ENCODE data around the gene HSPA6.

DNA sequence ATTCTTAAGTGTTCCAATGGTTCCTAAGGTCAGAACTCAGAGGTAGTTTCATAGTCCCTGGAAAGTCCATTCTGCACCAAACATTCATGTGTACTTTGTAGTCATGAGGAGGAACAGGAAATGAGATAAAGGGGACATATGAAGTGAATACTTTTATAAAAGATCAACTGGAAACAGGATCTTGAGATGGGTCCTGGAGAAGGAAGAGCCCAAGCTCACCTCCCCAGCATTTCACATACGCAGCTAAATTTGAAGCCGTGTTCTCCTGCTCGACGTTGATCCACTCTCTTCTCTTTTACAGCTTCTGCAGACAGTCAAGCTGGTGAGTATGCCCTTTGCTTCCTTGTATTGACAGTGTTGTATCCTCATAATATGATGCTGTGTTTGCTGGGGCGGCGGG lies 18.7 kb upstream of the HSPA6 start:
- TF ChIP-seq, protein P1, sequence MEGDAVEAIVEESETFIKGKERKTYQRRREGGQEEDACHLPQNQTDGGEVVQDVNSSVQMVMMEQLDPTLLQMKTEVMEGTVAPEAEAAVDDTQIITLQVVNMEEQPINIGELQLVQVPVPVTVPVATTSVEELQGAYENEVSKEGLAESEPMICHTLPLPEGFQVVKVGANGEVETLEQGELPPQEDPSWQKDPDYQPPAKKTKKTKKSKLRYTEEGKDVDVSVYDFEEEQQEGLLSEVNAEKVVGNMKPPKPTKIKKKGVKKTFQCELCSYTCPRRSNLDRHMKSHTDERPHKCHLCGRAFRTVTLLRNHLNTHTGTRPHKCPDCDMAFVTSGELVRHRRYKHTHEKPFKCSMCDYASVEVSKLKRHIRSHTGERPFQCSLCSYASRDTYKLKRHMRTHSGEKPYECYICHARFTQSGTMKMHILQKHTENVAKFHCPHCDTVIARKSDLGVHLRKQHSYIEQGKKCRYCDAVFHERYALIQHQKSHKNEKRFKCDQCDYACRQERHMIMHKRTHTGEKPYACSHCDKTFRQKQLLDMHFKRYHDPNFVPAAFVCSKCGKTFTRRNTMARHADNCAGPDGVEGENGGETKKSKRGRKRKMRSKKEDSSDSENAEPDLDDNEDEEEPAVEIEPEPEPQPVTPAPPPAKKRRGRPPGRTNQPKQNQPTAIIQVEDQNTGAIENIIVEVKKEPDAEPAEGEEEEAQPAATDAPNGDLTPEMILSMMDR (IDR thresholded peaks at IDR 0.05) = no peak
- no peak for TF ChIP-seq EZH2 (IDR thresholded peaks at IDR 0.05)
